ENCODE measurements around the gene TSPAN14.

Gene TSPAN14

GRCh38 chr10:80528185-80528700 is 74.1 kb downstream of the TSPAN14 start:
- no peak overlapping the region for H3K4me3 ChIP-seq (ENCODE audit: severe bottlenecking)
- no peak for TF ChIP-seq CTCF (IDR thresholded peaks at IDR 0.05; ENCODE audit: poor library complexity, severe bottlenecking)
- H3K4me1 ChIP-seq (ENCODE audit: insufficient read depth, poor library complexity, severe bottlenecking): no peaks in the 10 kb centered on the region
- H3K36me3 ChIP-seq (ENCODE audit: low read depth): no peaks in the 10 kb centered on the region
- H3K9me3 ChIP-seq (ENCODE audit: severe bottlenecking): no peaks in the 10 kb centered on the region
- ATAC-seq (ENCODE audit: low read depth): no peak
- no peaks in the 10 kb centered on the region for H3K27me3 ChIP-seq (ENCODE audit: insufficient read depth, poor library complexity, severe bottlenecking)
- DNase-seq (ENCODE audit: low spot score): no peak
- no peak overlapping the region for H3K27ac ChIP-seq (ENCODE audit: poor library complexity, severe bottlenecking)

- no peak overlapping the region for H3K27ac ChIP-seq (ENCODE audit: poor library complexity, severe bottlenecking)
- TF ChIP-seq CTCF (IDR thresholded peaks at IDR 0.05; ENCODE audit: poor library complexity, severe bottlenecking): no peak
These were observed 74.8 kb downstream of the TSPAN14 start for GRCh38 chr10:80528901-80529300.

GRCh38 chr10:80529604-80530003 is 75.5 kb downstream of the TSPAN14 start:
- Histone ChIP-seq H3K27me3 (ENCODE audit: insufficient read depth, poor library complexity, severe bottlenecking) (no peaks in the 10 kb centered on the region), H3K4me1 (ENCODE audit: insufficient read depth, poor library complexity, severe bottlenecking) (no peaks in the 10 kb centered on the region), H3K4me3 (ENCODE audit: severe bottlenecking) (no peak overlapping the region), H3K36me3 (ENCODE audit: low read depth) (no peaks in the 10 kb centered on the region), H3K27ac (ENCODE audit: poor library complexity, severe bottlenecking) (no peak overlapping the region), H3K9me3 (ENCODE audit: severe bottlenecking) (no peaks in the 10 kb centered on the region)
- no peak for TF ChIP-seq CTCF (IDR thresholded peaks at IDR 0.05; ENCODE audit: poor library complexity, severe bottlenecking)
- no peak for DNase-seq (ENCODE audit: low spot score)
- no peak for ATAC-seq (ENCODE audit: low read depth)

More at GRCh38 chr10:80528901-80529300, 74.8 kb downstream of the TSPAN14 start:
- H3K36me3 ChIP-seq (ENCODE audit: low read depth): no peaks in the 10 kb centered on the region
- DNase-seq (ENCODE audit: low spot score) (no peak), ATAC-seq (ENCODE audit: low read depth) (no peak)
- no peaks in the 10 kb centered on the region for H3K4me1 ChIP-seq (ENCODE audit: insufficient read depth, poor library complexity, severe bottlenecking)
- no peaks in the 10 kb centered on the region for H3K27me3 ChIP-seq (ENCODE audit: insufficient read depth, poor library complexity, severe bottlenecking)
- H3K9me3 ChIP-seq (ENCODE audit: severe bottlenecking): no peaks in the 10 kb centered on the region
- H3K4me3 ChIP-seq (ENCODE audit: severe bottlenecking): no peak overlapping the region

- no peak overlapping the region for H3K27ac ChIP-seq (ENCODE audit: poor library complexity, severe bottlenecking)
- peak; percentile 28 for TF ChIP-seq CTCF (IDR thresholded peaks at IDR 0.05; ENCODE audit: poor library complexity, severe bottlenecking)
- no peak for DNase-seq (ENCODE audit: low spot score)
- H3K9me3 ChIP-seq (ENCODE audit: severe bottlenecking): no peaks in the 10 kb centered on the region
- peaks cover under 1% of the 10 kb centered on the region for H3K4me1 ChIP-seq (ENCODE audit: insufficient read depth, poor library complexity, severe bottlenecking)
- no peaks in the 10 kb centered on the region for H3K27me3 ChIP-seq (ENCODE audit: insufficient read depth, poor library complexity, severe bottlenecking)
- no peaks in the 10 kb centered on the region for H3K36me3 ChIP-seq (ENCODE audit: low read depth)
- H3K4me3 ChIP-seq (ENCODE audit: severe bottlenecking): no peak overlapping the region
- peak; percentile 82 for ATAC-seq (ENCODE audit: low read depth)
These were observed 76.1 kb downstream of the TSPAN14 start for GRCh38 chr10:80530251-80530650.

- no peaks in the 10 kb centered on the region for H3K36me3 ChIP-seq (ENCODE audit: low read depth)
- TF ChIP-seq CTCF (IDR thresholded peaks at IDR 0.05; ENCODE audit: poor library complexity, severe bottlenecking): no peak
- peaks cover 5% of the 10 kb centered on the region for H3K4me1 ChIP-seq (ENCODE audit: insufficient read depth, poor library complexity, severe bottlenecking)
- DNase-seq (ENCODE audit: low spot score) (no peak), ATAC-seq (ENCODE audit: low read depth) (no peak)
- no peaks in the 10 kb centered on the region for H3K27me3 ChIP-seq (ENCODE audit: insufficient read depth, poor library complexity, severe bottlenecking)
- H3K9me3 ChIP-seq (ENCODE audit: severe bottlenecking): no peaks in the 10 kb centered on the region
- no peak overlapping the region for H3K4me3 ChIP-seq (ENCODE audit: severe bottlenecking)
- no peak overlapping the region for H3K27ac ChIP-seq (ENCODE audit: poor library complexity, severe bottlenecking)
These were observed 76.7 kb downstream of the TSPAN14 start for GRCh38 chr10:80530816-80531215.
